ENCODE data around the gene ZNF618. TPM values are rescaled to one million over a fixed set of nuclear protein-coding genes. Genes with fewer than 3 reads are reported as not detected.

The ZNF618 gene
- polyA plus RNA-seq, 1 of the 3 experiments (the other 2 are of a cell fraction): 6.2 TPM

GRCh38 chr9:114025760-114026159 lies 149.7 kb downstream of the ZNF618 start:
- H3K9ac ChIP-seq: no peak overlapping the region
- H3K36me3 ChIP-seq (replicated peaks in 1 of 2; ENCODE audit: control insufficient read depth in 1 of 2, insufficient read depth in 2 of 2, low read length in 1 of 2): peaks cover 56 to 76% of the 10 kb centered on the region in 2 experiments
- H3K9me2 ChIP-seq: no peaks in the 10 kb centered on the region
- no peaks in the 10 kb centered on the region for H3K4me1 ChIP-seq (ENCODE audit: control insufficient read depth in 1 of 2, insufficient read depth in 2 of 2, low read depth in 1 of 2, low read length in 1 of 2)
- peaks cover 24% of the 10 kb centered on the region for H3K9me3 ChIP-seq
- ChIA-PET CTCF (interaction anchor here (0.6 to 1.7 kb wide), 4 partner anchors 13 to 288 kb away, joined by 3 read pairs; no protein-coding TSS in a partner anchor), POLR2A (no interaction called here)
- H3K27ac ChIP-seq (ENCODE audit: low read depth in 2 of 2, low read length in 1 of 2): no peak overlapping the region
- no peak overlapping the region for H2AFZ ChIP-seq (ENCODE audit: low read depth)
- DNase-seq: no peak
- WGBS (ENCODE audit: low lambda C conversion rate): 100% methylated on average over 5 of the region's 5 CpGs
- no peak overlapping the region for H3K4me2 ChIP-seq
- H3K27me3 ChIP-seq (ENCODE audit: insufficient read depth): no peaks in the 10 kb centered on the region
- H3K4me3 ChIP-seq (ENCODE audit: low read depth in 2 of 2, low read length in 1 of 2): no peak overlapping the region
- H3F3A ChIP-seq (replicated peaks; ENCODE audit: insufficient read depth): no peaks in the 10 kb centered on the region
- TF ChIP-seq MEF2A (IDR thresholded peaks at IDR 0.05; ENCODE audit: borderline replicate concordance, low read depth) (no peak), ELF1 (IDR thresholded peaks at IDR 0.05) (no peak), SIN3A (IDR thresholded peaks at IDR 0.05; ENCODE audit: borderline replicate concordance, low read depth, low read length) (no peak), RAD21 (IDR thresholded peaks at IDR 0.05; ENCODE audit: low read length) (no peak), POLR2AphosphoS5 (IDR thresholded peaks at IDR 0.05; ENCODE audit: low read depth, low read length) (no peak), NRF1 (IDR thresholded peaks at IDR 0.05; ENCODE audit: low read depth, low read length) (no peak), RXRA (IDR thresholded peaks at IDR 0.05; ENCODE audit: borderline replicate concordance, low read depth) (no peak), MAX (IDR thresholded peaks at IDR 0.05; ENCODE audit: low read depth) (no peak), PBX3 (IDR thresholded peaks at IDR 0.05) (no peak), USF2 (IDR thresholded peaks at IDR 0.05; ENCODE audit: borderline replicate concordance, low read depth, low read length) (no peak), TAF1 (IDR thresholded peaks at IDR 0.05; ENCODE audit: borderline replicate concordance, low read depth, low read length) (no peak), MXI1 (IDR thresholded peaks at IDR 0.05; ENCODE audit: low read depth, low read length) (no peak), TCF12 (IDR thresholded peaks at IDR 0.05) (no peak), EZH2phosphoT487 (IDR thresholded peaks at IDR 0.05; ENCODE audit: borderline replicate concordance, low read depth) (no peak), YY1 (IDR thresholded peaks at IDR 0.05; ENCODE audit: low read depth) (no peak), JUND (IDR thresholded peaks at IDR 0.05) (no peak), REST (IDR thresholded peaks at IDR 0.05; ENCODE audit: low read depth, low read length) (no peak), FOXJ3 (CRISPR knock-in tag; IDR thresholded peaks at IDR 0.05) (no peak), SMC3 (IDR thresholded peaks at IDR 0.05; ENCODE audit: low read depth, low read length) (no peak)
- H3K79me2 ChIP-seq (ENCODE audit: insufficient read depth): no peaks in the 10 kb centered on the region
- H4K20me1 ChIP-seq (ENCODE audit: insufficient read depth): no peaks in the 10 kb centered on the region
